NCI-H345 treated with DMSO at 0.1 percent for 48 hours (cell line): ENCODE results near the gene GSN.

Experiments
- DNase-seq: peaks from one replicate; lab custom pipeline; 2025; ENCODE audit not compliant: unreplicated experiment; lab: John Stamatoyannopoulos, UW

Gene GSN

GRCh38 chr9:121368745-121369144 is 100.8 kb downstream of the GSN start:
- no peak for DNase-seq

- DNase-seq: no peak
Observed at GRCh38 chr9:121369595-121370265, 101.8 kb downstream of the GSN start, which contains the start of gene STOM. STOM (minus strand) TSS chr9:121370250; CDS start chr9:121370187, 63 bp downstream.

- no peak for DNase-seq
Observed at GRCh38 chr9:121371495-121372061, 103.6 kb downstream of the GSN start.

- DNase-seq: no peak
Observed at GRCh38 chr9:121372239-121373010, 104.5 kb downstream of the GSN start.

- no peak for DNase-seq
Observed at GRCh38 chr9:121373011-121373729, 105.2 kb downstream of the GSN start.

- DNase-seq: no peak
Observed at GRCh38 chr9:121376214-121376830, 108.4 kb downstream of the GSN start.

- DNase-seq: no peak
Observed at GRCh38 chr9:121380846-121381245, 112.9 kb downstream of the GSN start.
